ENCODE data around the gene EEF1AKMT2.

DNA sequence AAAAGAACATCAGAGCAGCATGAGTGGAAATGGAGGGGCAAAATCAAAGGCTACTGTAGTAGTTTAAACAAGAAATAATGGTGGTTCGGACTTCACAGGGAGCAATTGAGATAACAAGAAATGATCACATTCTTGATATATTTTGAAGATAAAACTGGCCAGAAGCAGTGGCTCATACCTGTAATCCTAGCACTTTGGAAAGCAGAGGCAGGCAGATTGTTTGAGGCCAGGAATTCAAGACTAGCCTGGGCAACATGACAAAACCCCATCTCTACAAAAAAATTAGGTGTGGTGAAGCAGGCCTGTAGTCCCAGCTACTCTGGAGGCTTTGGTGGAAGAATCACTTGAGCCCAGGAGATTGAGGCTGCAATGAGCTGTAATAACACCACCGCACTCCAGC is 22.9 kb downstream of the EEF1AKMT2 start:
- TF ChIP-seq POLR2AphosphoS5 (IDR thresholded peaks at IDR 0.05), result no peak
- TF ChIP-seq, protein P1, sequence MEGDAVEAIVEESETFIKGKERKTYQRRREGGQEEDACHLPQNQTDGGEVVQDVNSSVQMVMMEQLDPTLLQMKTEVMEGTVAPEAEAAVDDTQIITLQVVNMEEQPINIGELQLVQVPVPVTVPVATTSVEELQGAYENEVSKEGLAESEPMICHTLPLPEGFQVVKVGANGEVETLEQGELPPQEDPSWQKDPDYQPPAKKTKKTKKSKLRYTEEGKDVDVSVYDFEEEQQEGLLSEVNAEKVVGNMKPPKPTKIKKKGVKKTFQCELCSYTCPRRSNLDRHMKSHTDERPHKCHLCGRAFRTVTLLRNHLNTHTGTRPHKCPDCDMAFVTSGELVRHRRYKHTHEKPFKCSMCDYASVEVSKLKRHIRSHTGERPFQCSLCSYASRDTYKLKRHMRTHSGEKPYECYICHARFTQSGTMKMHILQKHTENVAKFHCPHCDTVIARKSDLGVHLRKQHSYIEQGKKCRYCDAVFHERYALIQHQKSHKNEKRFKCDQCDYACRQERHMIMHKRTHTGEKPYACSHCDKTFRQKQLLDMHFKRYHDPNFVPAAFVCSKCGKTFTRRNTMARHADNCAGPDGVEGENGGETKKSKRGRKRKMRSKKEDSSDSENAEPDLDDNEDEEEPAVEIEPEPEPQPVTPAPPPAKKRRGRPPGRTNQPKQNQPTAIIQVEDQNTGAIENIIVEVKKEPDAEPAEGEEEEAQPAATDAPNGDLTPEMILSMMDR (IDR thresholded peaks at IDR 0.05), result no peak
- TF ChIP-seq POLR2A (IDR thresholded peaks at IDR 0.05), result no peak
